Glomerular visceral epithelial cell (primary cell): ENCODE measurements around the gene NUP54.

Experiments used
- DNase-seq: peaks from one replicate; pipeline ENCODE4 v3.0.0-alpha.2; 2016; ENCODE audit errors: extremely low spot score

The NUP54 gene

GRCh38 chr4:76148142-76148865, at the start of gene NUP54:
Gene NUP54, minus strand, starts transcription at chr4:76148397. Its CDS starts 23 bp downstream, at chr4:76148374.
- DNase-seq, result peak; percentile 94

- peak; percentile 70 for DNase-seq
Measured at GRCh38 chr4:76197031-76197743, 49.0 kb upstream of the NUP54 start.

- no peak for DNase-seq
Measured at GRCh38 chr4:76196376-76196775, 48.2 kb upstream of the NUP54 start.

GRCh38 chr4:76195326-76195725, 47.1 kb upstream of the NUP54 start:
- DNase-seq, result no peak

GRCh38 chr4:76194325-76194724, 46.1 kb upstream of the NUP54 start:
- peak; percentile 53 for DNase-seq

- no peak for DNase-seq
Measured at GRCh38 chr4:76192236-76192635, 44.0 kb upstream of the NUP54 start.

- DNase-seq, result no peak
Measured at GRCh38 chr4:76188557-76188956, 40.4 kb upstream of the NUP54 start.

- DNase-seq, result no peak
Measured at GRCh38 chr4:76188149-76188548, 40.0 kb upstream of the NUP54 start.

- DNase-seq, result no peak
Measured at GRCh38 chr4:76187152-76187551, 39.0 kb upstream of the NUP54 start.

GRCh38 chr4:76182463-76182862, 34.3 kb upstream of the NUP54 start:
- no peak for DNase-seq

- peak; percentile 86 for DNase-seq
Measured at GRCh38 chr4:76179398-76180318, 31.5 kb upstream of the NUP54 start.

GRCh38 chr4:76178296-76178695, 30.1 kb upstream of the NUP54 start:
- no peak for DNase-seq

- DNase-seq, result no peak
Measured at GRCh38 chr4:76177709-76178108, 29.5 kb upstream of the NUP54 start.

- no peak for DNase-seq
Measured at GRCh38 chr4:76175336-76175735, 27.1 kb upstream of the NUP54 start.

- DNase-seq, result no peak
Measured at GRCh38 chr4:76174216-76174615, 26.0 kb upstream of the NUP54 start.

- DNase-seq, result no peak
Measured at GRCh38 chr4:76168688-76169087, 20.5 kb upstream of the NUP54 start.

GRCh38 chr4:76166480-76166879, 18.3 kb upstream of the NUP54 start:
- no peak for DNase-seq

- no peak for DNase-seq
Measured at GRCh38 chr4:76160355-76160754, 12.2 kb upstream of the NUP54 start.

GRCh38 chr4:76156635-76157034, 8.4 kb upstream of the NUP54 start:
- no peak for DNase-seq

- no peak for DNase-seq
Measured at GRCh38 chr4:76155979-76156378, 7.8 kb upstream of the NUP54 start.

GRCh38 chr4:76153356-76153755, 5.2 kb upstream of the NUP54 start:
- no peak for DNase-seq

GRCh38 chr4:76147454-76148141, 599 bp downstream of the NUP54 start:
- peak; percentile 88 for DNase-seq
